ENCODE data around the gene PTPA. TPM values are rescaled to one million over a fixed set of nuclear protein-coding genes. Genes with fewer than 3 reads are reported as not detected.

PTPA gene
- total and polyA plus RNA-seq, 2 donors (not counting 1 experiment from before 2014, with no cell fraction given): 190 to 203 TPM

DNA sequence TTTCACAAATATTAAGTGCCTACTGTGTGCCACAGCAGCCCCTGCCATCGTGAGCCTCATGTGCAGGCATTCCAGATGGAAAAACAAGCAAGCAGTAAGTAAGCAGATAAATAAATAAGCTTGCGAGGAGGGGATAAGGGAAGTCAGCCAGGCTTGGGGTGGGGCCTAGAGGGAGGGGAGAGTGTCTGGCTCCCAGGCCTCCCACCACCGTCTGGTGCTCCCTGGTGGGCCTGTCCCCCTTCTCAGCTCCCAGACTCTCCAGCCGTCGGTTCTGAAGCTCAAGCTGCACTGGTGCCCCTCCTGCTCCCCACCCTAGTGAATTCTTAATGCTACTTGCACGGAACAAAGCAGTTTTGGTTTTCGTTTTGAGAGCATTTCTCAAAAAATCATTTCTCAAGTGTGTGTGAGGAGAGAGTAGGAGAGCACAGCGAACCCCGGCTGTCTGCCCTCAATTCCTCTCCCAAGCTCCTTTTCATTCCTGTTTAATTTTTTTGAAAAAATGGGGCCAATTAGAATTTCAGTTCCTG lies 73.4 kb downstream of the PTPA start:
- Histone ChIP-seq H2AFZ (ENCODE audit: low read length) (no peak overlapping the region), H4K20me1 (ENCODE audit: control insufficient read depth, extremely low read depth, insufficient read depth, low read length) (no peaks in the 10 kb centered on the region), H3K4me3 (replicated peaks in 1 of 4; ENCODE audit: control extremely low read depth in 1 of 4, insufficient read depth in 1 of 4, low read depth in 3 of 4, low read length in 4 of 4) (no peak overlapping the region), H3K9ac (ENCODE audit: insufficient read depth, low read length) (no peak overlapping the region), H3K9me3 (ENCODE audit: control insufficient read depth, insufficient read depth, low read depth, low read length) (no peaks in the 10 kb centered on the region), H3K27ac (ENCODE audit: insufficient read depth, low read length) (no peak overlapping the region), H3K4me2 (ENCODE audit: extremely low read depth, insufficient read depth, low read length) (no peak overlapping the region), H3K36me3 (ENCODE audit: control insufficient read depth, insufficient read depth, low read length) (no peaks in the 10 kb centered on the region), H3K79me2 (ENCODE audit: control insufficient read depth, insufficient read depth, low read length) (no peaks in the 10 kb centered on the region), H3K27me3 (ENCODE audit: control insufficient read depth, insufficient read depth, low read length) (no peaks in the 10 kb centered on the region), H3K4me1 (ENCODE audit: control insufficient read depth, extremely low read depth, insufficient read depth, low read length) (peaks cover 2% of the 10 kb centered on the region)
- no peak for DNase-seq (ENCODE audit: low read depth in 2 of 2)
- TF ChIP-seq CTCF (conservative IDR thresholded peaks at IDR 0.05 in 1 of 2, IDR thresholded peaks at IDR 0.05 in 1 of 2; ENCODE audit: low read depth in 1 of 2, low read length in 2 of 2): no peak
- TF ChIP-seq EZH2 (IDR thresholded peaks at IDR 0.05; ENCODE audit: low read length, missing control alignments): no peak

DNA sequence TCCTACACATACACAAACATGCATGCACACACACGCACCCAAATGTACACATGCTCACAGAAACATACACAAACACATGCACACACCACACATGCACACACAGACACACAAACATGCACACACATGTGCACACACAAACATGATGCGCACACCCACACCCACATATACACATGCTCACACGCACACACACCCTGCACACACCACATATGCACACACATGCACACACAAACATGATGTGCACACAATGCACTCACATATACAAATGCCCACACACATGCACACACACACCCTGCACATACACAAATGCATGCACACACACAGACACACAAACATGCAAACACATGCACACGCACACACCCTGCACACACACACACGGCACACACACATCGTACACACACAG lies 74.2 kb downstream of the PTPA start:
- no peak for DNase-seq (ENCODE audit: low read depth in 2 of 2)
- no peaks in the 10 kb centered on the region for H3K27me3 ChIP-seq (ENCODE audit: control insufficient read depth, insufficient read depth, low read length)
- H3K9ac ChIP-seq (ENCODE audit: insufficient read depth, low read length): no peak overlapping the region
- H3K4me2 ChIP-seq (ENCODE audit: extremely low read depth, insufficient read depth, low read length): no peak overlapping the region
- H3K4me3 ChIP-seq (replicated peaks in 1 of 4; ENCODE audit: control extremely low read depth in 1 of 4, insufficient read depth in 1 of 4, low read depth in 3 of 4, low read length in 4 of 4): no peak overlapping the region
- H3K9me3 ChIP-seq (ENCODE audit: control insufficient read depth, insufficient read depth, low read depth, low read length): no peaks in the 10 kb centered on the region
- TF ChIP-seq CTCF (conservative IDR thresholded peaks at IDR 0.05 in 1 of 2, IDR thresholded peaks at IDR 0.05 in 1 of 2; ENCODE audit: low read depth in 1 of 2, low read length in 2 of 2) (no peak), EZH2 (IDR thresholded peaks at IDR 0.05; ENCODE audit: low read length, missing control alignments) (peak; percentile 21)
- peaks cover 2% of the 10 kb centered on the region for H3K4me1 ChIP-seq (ENCODE audit: control insufficient read depth, extremely low read depth, insufficient read depth, low read length)
- H2AFZ ChIP-seq (ENCODE audit: low read length): no peak overlapping the region
- H3K27ac ChIP-seq (ENCODE audit: insufficient read depth, low read length): no peak overlapping the region
- H4K20me1 ChIP-seq (ENCODE audit: control insufficient read depth, extremely low read depth, insufficient read depth, low read length): no peaks in the 10 kb centered on the region
- H3K36me3 ChIP-seq (ENCODE audit: control insufficient read depth, insufficient read depth, low read length): no peaks in the 10 kb centered on the region
- no peaks in the 10 kb centered on the region for H3K79me2 ChIP-seq (ENCODE audit: control insufficient read depth, insufficient read depth, low read length)

GRCh38 chr9:129185991-129186390 lies 74.8 kb downstream of the PTPA start:
- Histone ChIP-seq H2AFZ (ENCODE audit: low read length) (no peak overlapping the region), H3K27me3 (ENCODE audit: control insufficient read depth, insufficient read depth, low read length) (no peaks in the 10 kb centered on the region), H3K79me2 (ENCODE audit: control insufficient read depth, insufficient read depth, low read length) (no peaks in the 10 kb centered on the region), H3K36me3 (ENCODE audit: control insufficient read depth, insufficient read depth, low read length) (no peaks in the 10 kb centered on the region), H3K9me3 (ENCODE audit: control insufficient read depth, insufficient read depth, low read depth, low read length) (no peaks in the 10 kb centered on the region), H3K4me3 (replicated peaks in 1 of 4; ENCODE audit: control extremely low read depth in 1 of 4, insufficient read depth in 1 of 4, low read depth in 3 of 4, low read length in 4 of 4) (no peak overlapping the region), H3K27ac (ENCODE audit: insufficient read depth, low read length) (no peak overlapping the region), H3K4me1 (ENCODE audit: control insufficient read depth, extremely low read depth, insufficient read depth, low read length) (peaks cover 2% of the 10 kb centered on the region), H4K20me1 (ENCODE audit: control insufficient read depth, extremely low read depth, insufficient read depth, low read length) (no peaks in the 10 kb centered on the region), H3K9ac (ENCODE audit: insufficient read depth, low read length) (no peak overlapping the region), H3K4me2 (ENCODE audit: extremely low read depth, insufficient read depth, low read length) (no peak overlapping the region)
- TF ChIP-seq EZH2 (IDR thresholded peaks at IDR 0.05; ENCODE audit: low read length, missing control alignments) (no peak), CTCF (conservative IDR thresholded peaks at IDR 0.05 in 1 of 2, IDR thresholded peaks at IDR 0.05 in 1 of 2; ENCODE audit: low read depth in 1 of 2, low read length in 2 of 2) (no peak)
- no peak for DNase-seq (ENCODE audit: low read depth in 2 of 2)
